ENCODE data around the gene EXOC6B.
"Not testable (repeated sequence)": the region's sequence is repeated elsewhere in the genome, so short reads cannot be mapped to it uniquely, and the experiment has no call there.

Gene EXOC6B

DNA sequence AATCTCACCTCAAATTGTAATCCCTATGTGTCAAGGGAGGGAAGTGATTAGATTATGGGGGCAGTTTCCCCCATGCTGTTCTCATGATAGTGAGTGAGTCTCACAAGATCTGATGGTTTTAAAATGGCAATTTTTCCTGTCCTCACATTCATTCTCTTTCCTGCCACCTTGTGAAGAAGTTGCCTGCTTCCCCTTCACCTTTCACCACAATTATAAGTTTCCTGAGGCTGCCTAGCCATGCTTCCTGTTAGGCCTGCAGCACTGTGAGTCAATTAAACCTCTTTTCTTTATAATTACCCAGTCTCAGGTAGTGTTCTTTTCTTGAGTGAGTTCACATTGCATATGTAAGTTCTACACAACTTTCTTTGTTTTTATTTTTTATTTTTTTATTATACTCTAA is 271.5 kb downstream of the EXOC6B start:
- Histone ChIP-seq H3K4me3 (ENCODE audit: insufficient read length, low read depth) (no peak overlapping the region), H3K4me1 (ENCODE audit: insufficient read depth, insufficient read length) (no peaks in the 10 kb centered on the region), H3K27me3 (ENCODE audit: insufficient read depth, insufficient read length) (no peaks in the 10 kb centered on the region), H3K36me3 (ENCODE audit: insufficient read depth, insufficient read length, low read length) (no peaks in the 10 kb centered on the region), H3K9ac (ENCODE audit: insufficient read length, low read depth) (no peak overlapping the region), H3K9me3 (ENCODE audit: insufficient read depth, low read length) (no peaks in the 10 kb centered on the region)
- no peak for DNase-seq (ENCODE audit: low read depth, low spot score)
- TF ChIP-seq SUZ12 (IDR thresholded peaks at IDR 0.05; ENCODE audit: extremely low read depth, insufficient read depth, insufficient read length) (no peak), YY1 (IDR thresholded peaks at IDR 0.05; ENCODE audit: insufficient read depth, insufficient read length) (no peak), ZNF274 (IDR thresholded peaks at IDR 0.05; ENCODE audit: low read depth, low read length) (no peak)

DNA sequence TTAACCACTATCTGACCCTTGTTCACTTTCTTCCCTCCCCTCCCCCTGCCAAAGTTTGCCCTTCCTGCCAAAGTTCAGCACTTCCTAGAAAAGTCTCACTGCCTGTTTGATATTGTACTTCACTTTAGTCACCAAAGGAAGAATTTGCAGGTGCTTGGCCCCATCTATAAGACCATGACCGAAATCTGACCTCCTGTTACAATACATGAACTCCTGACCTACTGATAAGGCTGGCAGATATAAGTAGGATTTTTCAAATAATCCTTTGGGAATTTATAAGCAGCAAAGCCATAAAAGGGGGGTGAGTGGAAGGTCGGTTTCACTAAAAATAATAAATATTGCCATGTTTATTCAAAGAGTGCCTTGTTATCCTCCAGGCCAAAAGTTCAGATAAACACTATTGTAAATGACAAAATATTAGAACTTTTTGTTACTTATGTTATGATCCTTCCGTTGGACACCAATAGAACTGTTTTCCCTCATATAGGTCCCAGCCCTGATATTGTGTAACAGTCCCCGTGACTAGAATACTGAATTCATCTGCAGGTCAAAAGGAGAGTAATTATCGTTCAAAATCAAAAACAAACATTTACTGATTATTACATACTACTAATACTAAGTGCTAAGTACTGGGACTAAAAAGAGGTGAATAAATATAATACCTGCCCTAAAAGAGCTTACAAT is 277.6 kb downstream of the EXOC6B start:
- H3K27me3 ChIP-seq (ENCODE audit: insufficient read depth, insufficient read length) = no peaks in the 10 kb centered on the region
- no peak for DNase-seq (ENCODE audit: low read depth, low spot score)
- H3K4me1 ChIP-seq (ENCODE audit: insufficient read depth, insufficient read length) = no peaks in the 10 kb centered on the region
- no peaks in the 10 kb centered on the region for H3K9me3 ChIP-seq (ENCODE audit: insufficient read depth, low read length)
- TF ChIP-seq YY1 (IDR thresholded peaks at IDR 0.05; ENCODE audit: insufficient read depth, insufficient read length) = no peak
- TF ChIP-seq SUZ12 (IDR thresholded peaks at IDR 0.05; ENCODE audit: extremely low read depth, insufficient read depth, insufficient read length) = no peak
- no peak overlapping the region for H3K9ac ChIP-seq (ENCODE audit: insufficient read length, low read depth)
- no peaks in the 10 kb centered on the region for H3K36me3 ChIP-seq (ENCODE audit: insufficient read depth, insufficient read length, low read length)
- H3K4me3 ChIP-seq (ENCODE audit: insufficient read length, low read depth) = no peak overlapping the region

DNA sequence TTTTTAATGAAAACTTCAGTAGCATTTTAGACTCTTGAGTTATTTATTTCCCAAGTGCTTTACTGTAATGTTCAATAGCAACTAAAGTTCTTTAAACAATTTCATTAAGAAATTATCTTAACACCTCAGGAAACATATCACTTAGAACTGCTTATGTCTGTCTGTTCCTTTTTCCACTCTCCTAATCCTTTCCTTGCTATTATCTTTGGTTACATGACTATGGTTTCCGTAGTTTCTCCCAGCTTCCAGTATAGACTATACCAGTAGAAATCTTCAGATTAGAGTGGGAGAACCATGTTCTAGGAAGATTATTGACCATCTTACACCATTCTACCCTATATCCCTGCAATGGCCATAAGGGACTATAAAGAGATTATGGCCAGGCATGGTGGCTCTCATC is 280.0 kb downstream of the EXOC6B start:
- no peaks in the 10 kb centered on the region for H3K27me3 ChIP-seq (ENCODE audit: insufficient read depth, insufficient read length)
- H3K9ac ChIP-seq (ENCODE audit: insufficient read length, low read depth) = no peak overlapping the region
- TF ChIP-seq ZNF274 (IDR thresholded peaks at IDR 0.05; ENCODE audit: low read depth, low read length) = no peak
- no peak for TF ChIP-seq SUZ12 (IDR thresholded peaks at IDR 0.05; ENCODE audit: extremely low read depth, insufficient read depth, insufficient read length)
- TF ChIP-seq YY1 (IDR thresholded peaks at IDR 0.05; ENCODE audit: insufficient read depth, insufficient read length) = no peak
- no peaks in the 10 kb centered on the region for H3K36me3 ChIP-seq (ENCODE audit: insufficient read depth, insufficient read length, low read length)
- DNase-seq (ENCODE audit: low read depth, low spot score) = no peak
- H3K4me3 ChIP-seq (ENCODE audit: insufficient read length, low read depth) = no peak overlapping the region
- no peaks in the 10 kb centered on the region for H3K9me3 ChIP-seq (ENCODE audit: insufficient read depth, low read length)
- no peaks in the 10 kb centered on the region for H3K4me1 ChIP-seq (ENCODE audit: insufficient read depth, insufficient read length)

DNA sequence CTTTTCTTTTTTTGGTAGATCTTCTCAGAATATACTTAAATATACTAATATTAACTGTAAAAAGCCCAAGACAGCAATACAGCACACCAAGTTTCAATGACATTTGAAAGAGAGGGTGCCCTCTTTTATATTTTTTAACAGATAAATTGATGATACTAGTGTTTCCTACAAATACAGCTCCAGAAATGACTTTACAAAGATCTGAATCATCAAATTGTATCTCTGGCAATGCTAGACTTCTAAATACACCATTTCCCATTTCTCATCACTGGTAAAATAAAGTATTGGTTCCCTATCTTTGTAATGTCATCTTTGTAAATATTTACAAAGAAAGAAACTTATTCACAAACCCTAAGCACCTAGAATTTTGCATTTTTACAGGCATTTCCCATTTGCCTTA is 281.3 kb downstream of the EXOC6B start:
- H3K4me3 ChIP-seq (ENCODE audit: insufficient read length, low read depth) = no peak overlapping the region
- DNase-seq (ENCODE audit: low read depth, low spot score) = no peak
- TF ChIP-seq YY1 (IDR thresholded peaks at IDR 0.05; ENCODE audit: insufficient read depth, insufficient read length) = no peak
- TF ChIP-seq SUZ12 (IDR thresholded peaks at IDR 0.05; ENCODE audit: extremely low read depth, insufficient read depth, insufficient read length) = no peak
- TF ChIP-seq ZNF274 (IDR thresholded peaks at IDR 0.05; ENCODE audit: low read depth, low read length) = no peak
- no peak overlapping the region for H3K9ac ChIP-seq (ENCODE audit: insufficient read length, low read depth)
- H3K4me1 ChIP-seq (ENCODE audit: insufficient read depth, insufficient read length) = no peaks in the 10 kb centered on the region
- no peaks in the 10 kb centered on the region for H3K9me3 ChIP-seq (ENCODE audit: insufficient read depth, low read length)
- H3K36me3 ChIP-seq (ENCODE audit: insufficient read depth, insufficient read length, low read length) = no peaks in the 10 kb centered on the region
- no peaks in the 10 kb centered on the region for H3K27me3 ChIP-seq (ENCODE audit: insufficient read depth, insufficient read length)

DNA sequence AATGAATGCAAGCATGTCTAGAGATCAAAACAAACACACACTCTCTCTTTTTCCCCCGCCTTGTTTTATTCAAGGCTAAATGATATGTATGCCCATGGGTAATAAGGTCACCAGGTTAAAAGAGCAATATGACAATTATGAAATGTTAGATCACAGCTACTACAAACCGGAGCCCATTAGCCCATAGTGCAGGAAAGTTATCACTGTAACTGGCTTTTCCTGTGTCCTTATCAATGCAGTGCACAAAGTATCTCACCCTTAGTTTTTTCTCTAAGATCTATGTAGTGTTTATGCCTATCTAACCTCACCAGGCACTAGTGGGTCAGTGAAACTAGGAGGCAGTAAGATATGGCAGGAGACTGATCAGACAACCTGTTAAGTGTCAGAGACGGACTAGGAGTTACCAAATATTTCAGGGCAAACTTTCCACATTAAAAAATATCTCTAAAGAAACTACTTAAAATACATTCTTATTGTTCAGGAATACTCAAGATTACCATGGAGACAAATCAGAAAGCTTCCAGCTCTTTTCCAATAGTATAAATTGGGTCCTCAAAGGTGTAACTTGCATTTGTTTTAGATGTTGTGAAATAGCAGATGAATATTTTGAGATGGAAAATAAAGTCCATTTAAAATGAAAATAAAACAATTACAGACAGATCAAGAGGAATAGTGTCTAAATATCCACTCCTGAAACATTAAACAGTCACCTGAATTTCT is 282.2 kb downstream of the EXOC6B start:
- H3K9me3 ChIP-seq (ENCODE audit: insufficient read depth, low read length) = no peaks in the 10 kb centered on the region
- H3K36me3 ChIP-seq (ENCODE audit: insufficient read depth, insufficient read length, low read length) = no peaks in the 10 kb centered on the region
- no peaks in the 10 kb centered on the region for H3K27me3 ChIP-seq (ENCODE audit: insufficient read depth, insufficient read length)
- H3K4me3 ChIP-seq (ENCODE audit: insufficient read length, low read depth) = no peak overlapping the region
- H3K4me1 ChIP-seq (ENCODE audit: insufficient read depth, insufficient read length) = no peaks in the 10 kb centered on the region
- no peak for DNase-seq (ENCODE audit: low read depth, low spot score)
- TF ChIP-seq ZNF274 (IDR thresholded peaks at IDR 0.05; ENCODE audit: low read depth, low read length) (no peak), YY1 (IDR thresholded peaks at IDR 0.05; ENCODE audit: insufficient read depth, insufficient read length) (no peak), SUZ12 (IDR thresholded peaks at IDR 0.05; ENCODE audit: extremely low read depth, insufficient read depth, insufficient read length) (no peak)
- no peak overlapping the region for H3K9ac ChIP-seq (ENCODE audit: insufficient read length, low read depth)

DNA sequence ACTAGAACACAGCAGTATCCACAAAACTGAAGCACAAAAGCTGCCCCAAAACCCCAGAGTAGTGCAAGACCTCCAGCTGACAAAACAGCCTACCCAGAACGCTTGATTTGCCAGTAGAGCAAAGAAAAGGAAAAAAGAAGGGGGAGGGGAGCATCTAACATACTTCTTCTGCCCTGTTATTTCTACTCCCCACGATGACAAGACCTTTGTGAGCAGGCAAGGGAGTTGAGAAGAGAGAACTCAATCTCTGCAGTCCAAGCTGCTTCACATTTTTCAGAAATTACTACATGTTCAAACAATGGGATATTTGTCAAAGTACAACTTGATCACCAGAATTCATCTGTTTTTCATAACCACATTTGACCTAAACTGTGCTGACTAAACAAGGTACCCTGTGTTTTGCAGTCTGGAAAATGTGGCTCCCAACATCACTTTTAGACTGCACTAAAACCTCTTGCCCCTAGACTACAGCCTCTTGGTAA is 286.7 kb downstream of the EXOC6B start:
- no peak overlapping the region for H3K9ac ChIP-seq (ENCODE audit: insufficient read length, low read depth)
- no peaks in the 10 kb centered on the region for H3K4me1 ChIP-seq (ENCODE audit: insufficient read depth, insufficient read length)
- DNase-seq (ENCODE audit: low read depth, low spot score) = no peak
- no peak overlapping the region for H3K4me3 ChIP-seq (ENCODE audit: insufficient read length, low read depth)
- no peaks in the 10 kb centered on the region for H3K27me3 ChIP-seq (ENCODE audit: insufficient read depth, insufficient read length)
- no peaks in the 10 kb centered on the region for H3K9me3 ChIP-seq (ENCODE audit: insufficient read depth, low read length)
- no peaks in the 10 kb centered on the region for H3K36me3 ChIP-seq (ENCODE audit: insufficient read depth, insufficient read length, low read length)
- no peak for TF ChIP-seq YY1 (IDR thresholded peaks at IDR 0.05; ENCODE audit: insufficient read depth, insufficient read length)

DNA sequence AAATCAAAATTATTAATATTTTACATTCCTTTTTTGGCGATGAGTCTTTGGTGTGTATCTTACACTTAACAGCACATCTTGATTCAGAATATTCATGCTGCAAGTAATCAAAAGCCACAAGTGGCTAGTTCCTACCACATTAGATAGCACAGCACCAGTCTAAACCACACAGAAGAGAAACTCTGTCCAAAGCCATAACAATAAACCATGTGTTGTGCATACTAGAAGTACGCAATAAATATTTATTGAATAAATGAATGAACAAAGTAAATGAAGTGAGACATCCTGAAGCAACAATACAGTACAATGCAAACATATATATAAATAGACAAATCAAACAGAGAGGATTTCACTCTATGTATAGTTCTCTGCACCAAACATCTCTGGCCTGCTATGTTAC is 287.3 kb downstream of the EXOC6B start:
- no peaks in the 10 kb centered on the region for H3K9me3 ChIP-seq (ENCODE audit: insufficient read depth, low read length)
- H3K36me3 ChIP-seq (ENCODE audit: insufficient read depth, insufficient read length, low read length) = no peaks in the 10 kb centered on the region
- no peak for TF ChIP-seq ZNF274 (IDR thresholded peaks at IDR 0.05; ENCODE audit: low read depth, low read length)
- TF ChIP-seq YY1 (IDR thresholded peaks at IDR 0.05; ENCODE audit: insufficient read depth, insufficient read length) = no peak
- no peak for TF ChIP-seq SUZ12 (IDR thresholded peaks at IDR 0.05; ENCODE audit: extremely low read depth, insufficient read depth, insufficient read length)
- no peak for DNase-seq (ENCODE audit: low read depth, low spot score)
- no peak overlapping the region for H3K4me3 ChIP-seq (ENCODE audit: insufficient read length, low read depth)
- H3K27me3 ChIP-seq (ENCODE audit: insufficient read depth, insufficient read length) = no peaks in the 10 kb centered on the region
- no peak overlapping the region for H3K9ac ChIP-seq (ENCODE audit: insufficient read length, low read depth)
- no peaks in the 10 kb centered on the region for H3K4me1 ChIP-seq (ENCODE audit: insufficient read depth, insufficient read length)

DNA sequence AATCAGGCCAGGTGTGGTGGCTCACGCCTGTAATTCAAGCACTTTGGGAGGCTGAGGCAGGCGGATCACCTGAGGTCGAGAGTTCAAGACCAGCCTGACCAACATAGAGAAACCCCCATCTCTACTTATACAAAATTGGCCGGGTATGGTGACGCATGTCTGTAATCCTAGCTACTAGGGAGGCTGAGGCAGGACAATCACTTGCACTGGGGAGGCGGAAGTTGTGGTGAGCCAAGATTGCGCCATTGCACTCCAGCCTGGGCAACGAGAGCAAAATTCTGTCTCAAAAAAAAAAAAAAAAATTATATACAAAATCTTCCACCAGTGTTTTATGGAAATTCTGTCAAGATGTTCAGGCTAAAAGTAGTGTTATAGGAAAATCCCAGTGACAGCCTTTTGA is 290.2 kb downstream of the EXOC6B start:
- not testable (repeated sequence) for H3K27me3 ChIP-seq (ENCODE audit: insufficient read depth, insufficient read length); H3K9me3 ChIP-seq (ENCODE audit: insufficient read depth, low read length); H3K36me3 ChIP-seq (ENCODE audit: insufficient read depth, insufficient read length, low read length); H3K4me3 ChIP-seq (ENCODE audit: insufficient read length, low read depth); H3K9ac ChIP-seq (ENCODE audit: insufficient read length, low read depth); DNase-seq (ENCODE audit: low read depth, low spot score); H3K4me1 ChIP-seq (ENCODE audit: insufficient read depth, insufficient read length)

Measured in NT2/D1 (cell line).